Mesenchymal stem cell (in vitro differentiated cells and primary cell): Measurements from ENCODE around the gene RPS5. TPM values are rescaled to one million over a fixed set of nuclear protein-coding genes. Genes with fewer than 3 reads are reported as not detected.

Source experiments
- small RNA-seq: library from polyadenylated mRNA; stranded (forward); fragments of <200 nt; extraction: miRNeasy Mini kit (QIAGEN cat#:217004); gene quantifications from one replicate; pipeline ENCODE3, GENCODE V24; 2013; ENCODE audit warnings: low read depth

Gene RPS5

Small RNA genes within 50 kb of the gene (small RNA-seq; reads per million reads assigned to genes)
- gene MIR4754 = not detected
- not detected for gene RNA5SP473
